HEK293 (cell line): ENCODE data around the gene GAS5.

Experiments used
- CTCF ChIA-PET: fragments of 350-600 bp; formaldehyde crosslinking; extraction: SDS; loops from one replicate; lab custom pipeline; 2021; ENCODE audit warnings: antibody characterized with exemption; lab: Yijun Ruan, JAX
- POLR2A ChIA-PET: fragments of 300-600 bp; formaldehyde crosslinking; extraction: SDS; loops from one replicate; lab custom pipeline; 2020; ENCODE audit warnings: antibody characterized with exemption, inconsistent platforms; lab: Yijun Ruan, JAX
- H3K27ac ChIP-seq: fragments of 200-500 bp; sonication (Bioruptor generic); 2 replicates; pipeline ENCODE4 v1.5.1; 2014; ENCODE audit warnings: low read depth, low read length, control low read depth, inconsistent platforms; ENCODE audit errors: extremely low read depth
- H3K36me3 ChIP-seq, 2 experiments: fragments of 200-500 bp in 1 of 2; sonication (Bioruptor generic) in 1 of 2; 1 replicate in 1 of 2; 2 replicates in 1 of 2; pipeline ENCODE4 v1.5.1; 2014 to 2017; ENCODE audit warnings: inconsistent platforms in 2 of 2, low read length in 2 of 2; ENCODE audit not compliant: control insufficient read depth in 2 of 2, insufficient read depth in 1 of 2
- H3K4me1 ChIP-seq: fragments of 200-500 bp; sonication (Bioruptor generic); 2 replicates; pipeline ENCODE4 v1.5.1; 2014; ENCODE audit warnings: mild to moderate bottlenecking, low read length, inconsistent platforms; ENCODE audit not compliant: control insufficient read depth, insufficient read depth
- H3K4me3 ChIP-seq: 2 replicates; pipeline ENCODE4 v1.5.1; 2011; ENCODE audit warnings: low read depth, mild to moderate bottlenecking, control low read depth, low read length, moderate library complexity
- H3K9me3 ChIP-seq: fragments of 200-500 bp; sonication (Bioruptor generic); 2 replicates; pipeline ENCODE4 v1.5.1; 2014; ENCODE audit warnings: low read depth, low read length, inconsistent platforms; ENCODE audit not compliant: control insufficient read depth, insufficient read depth
- HOXA7 ChIP-seq: sonication (generic); formaldehyde crosslinking; IDR thresholded peaks from 2 replicates; pipeline ENCODE4 v1.8.1; 2022; ENCODE audit warnings: missing genetic modification reagents, borderline replicate concordance
- MEIS1 ChIP-seq: sonication (generic); formaldehyde crosslinking; IDR thresholded peaks from 2 replicates; pipeline ENCODE4 v1.8.1; 2022; ENCODE audit warnings: missing genetic modification reagents, mild to moderate bottlenecking, borderline replicate concordance
- PRDM1 ChIP-seq: fragments of 450-650 bp; formaldehyde crosslinking; IDR thresholded peaks from 2 replicates; pipeline ENCODE4; 2016; ENCODE audit warnings: missing biosample characterization, missing genetic modification characterization
- SCRT1 ChIP-seq: fragments of 450-650 bp; formaldehyde crosslinking; IDR thresholded peaks from 2 replicates; pipeline ENCODE4 v1.5.1; 2016; ENCODE audit warnings: missing biosample characterization, missing genetic modification characterization, borderline replicate concordance
- ZBTB1 ChIP-seq: fragments of 450-650 bp; formaldehyde crosslinking; IDR thresholded peaks from 2 replicates; pipeline ENCODE4 v1.5.1; 2016; ENCODE audit warnings: missing biosample characterization, missing genetic modification characterization
- ZBTB20 ChIP-seq: fragments of 450-650 bp; formaldehyde crosslinking; IDR thresholded peaks from 2 replicates; pipeline ENCODE4 v1.5.1; 2016; ENCODE audit warnings: missing biosample characterization, missing genetic modification characterization
- ZBTB8A ChIP-seq: fragments of 450-650 bp; formaldehyde crosslinking; IDR thresholded peaks from 2 replicates; pipeline ENCODE4 v1.5.1; 2016; ENCODE audit warnings: missing biosample characterization, missing genetic modification characterization
- ZFP37 ChIP-seq: fragments of 450-650 bp; formaldehyde crosslinking; IDR thresholded peaks from 2 replicates; pipeline ENCODE4 v1.5.1; 2016; ENCODE audit warnings: missing biosample characterization, missing genetic modification characterization
- ZNF175 ChIP-seq: fragments of 450-650 bp; formaldehyde crosslinking; IDR thresholded peaks from 2 replicates; pipeline ENCODE4 v1.5.1; 2016; ENCODE audit warnings: missing biosample characterization, missing genetic modification characterization
- ZNF274 ChIP-seq, 2 experiments: fragments of 200-500 bp in 1 of 2; fragments of 450-650 bp in 1 of 2; sonication (Bioruptor generic) in 1 of 2; formaldehyde crosslinking in 1 of 2; IDR thresholded peaks; 2 replicates each; pipeline versions ENCODE4 v1.5.1 to v1.6.1; 2014 to 2016; ENCODE audit warnings: borderline replicate concordance in 1 of 2, inconsistent platforms in 1 of 2, low read length in 1 of 2, missing biosample characterization in 1 of 2, missing genetic modification characterization in 1 of 2
- ZNF433 ChIP-seq: fragments of 450-650 bp; formaldehyde crosslinking; IDR thresholded peaks from 2 replicates; pipeline ENCODE4 v1.5.1; 2016; ENCODE audit warnings: missing biosample characterization, missing genetic modification characterization, low read depth
- ZNF544 ChIP-seq: fragments of 450-650 bp; formaldehyde crosslinking; IDR thresholded peaks from 2 replicates; pipeline ENCODE4 v1.5.0; 2017; ENCODE audit warnings: missing biosample characterization, missing genetic modification characterization
- ZNF561 ChIP-seq: fragments of 450-650 bp; IDR thresholded peaks from 2 replicates; pipeline ENCODE4 v1.5.1; 2018; ENCODE audit warnings: missing biosample characterization, missing genetic modification characterization, borderline replicate concordance
- ZNF585B ChIP-seq: fragments of 450-650 bp; formaldehyde crosslinking; IDR thresholded peaks from 2 replicates; pipeline ENCODE4 v1.5.1; 2016; ENCODE audit warnings: missing biosample characterization, missing genetic modification characterization
- ZNF677 ChIP-seq: fragments of 450-650 bp; IDR thresholded peaks from 2 replicates; pipeline ENCODE4 v1.5.0; 2018; ENCODE audit warnings: missing biosample characterization, mild to moderate bottlenecking, missing genetic modification characterization, moderate library complexity
- TF ChIP-seq, protein P1 (sequence below): fragments of 450-650 bp; formaldehyde crosslinking; conservative IDR thresholded peaks from 2 replicates; pipeline ENCODE4 v1.5.1; 2016; ENCODE audit warnings: low read depth, missing biosample characterization, missing genetic modification characterization
- TF ChIP-seq, protein P2 (sequence below): fragments of 450-650 bp; formaldehyde crosslinking; IDR thresholded peaks from 2 replicates; pipeline ENCODE4 v1.5.1; 2016; ENCODE audit warnings: missing biosample characterization, missing genetic modification characterization, low read depth
- TF ChIP-seq, protein P3 (sequence below): IDR thresholded peaks from 2 replicates; pipeline ENCODE4 v1.6.1; 2011; ENCODE audit warnings: mild to moderate bottlenecking, low read depth, low read length, borderline replicate concordance
- TF ChIP-seq, protein P4 (sequence below): fragments of 450-650 bp; formaldehyde crosslinking; IDR thresholded peaks from 2 replicates; pipeline ENCODE4 v1.5.1; 2017; ENCODE audit warnings: missing biosample characterization, mild to moderate bottlenecking, missing genetic modification characterization, moderate library complexity
- TF ChIP-seq, protein P5 (sequence below): fragments of 450-650 bp; formaldehyde crosslinking; IDR thresholded peaks from 2 replicates; pipeline ENCODE4 v1.5.1; 2016; ENCODE audit warnings: missing biosample characterization, missing genetic modification characterization

Gene GAS5

DNA sequence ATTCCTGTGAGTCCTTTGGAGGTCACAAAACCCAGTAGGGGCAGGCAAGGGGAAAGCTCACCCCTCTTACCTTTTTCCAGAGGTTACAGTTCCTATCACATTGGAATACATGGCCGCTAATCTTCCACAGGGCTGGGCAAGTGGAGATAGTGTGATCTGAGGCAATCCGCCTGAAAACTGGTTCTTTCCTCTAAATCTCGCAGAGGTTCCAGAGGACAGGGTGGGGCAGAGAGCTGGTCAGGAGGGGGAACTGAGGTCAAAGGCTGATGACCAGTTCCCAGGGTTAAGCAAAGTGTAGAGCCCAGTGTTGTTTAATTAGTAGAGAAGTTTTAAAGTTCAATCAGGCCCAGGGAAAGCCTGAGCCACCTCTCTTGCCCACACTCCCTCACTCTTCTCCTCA lies 49.4 kb upstream of the GAS5 start, which contains the start of gene SERPINC1:
TSS of gene SERPINC1 (minus strand) at position 179 of the 400 bp plus-strand sequence. CDS start at position 111, 68 bp downstream.
- TF ChIP-seq, protein P1, sequence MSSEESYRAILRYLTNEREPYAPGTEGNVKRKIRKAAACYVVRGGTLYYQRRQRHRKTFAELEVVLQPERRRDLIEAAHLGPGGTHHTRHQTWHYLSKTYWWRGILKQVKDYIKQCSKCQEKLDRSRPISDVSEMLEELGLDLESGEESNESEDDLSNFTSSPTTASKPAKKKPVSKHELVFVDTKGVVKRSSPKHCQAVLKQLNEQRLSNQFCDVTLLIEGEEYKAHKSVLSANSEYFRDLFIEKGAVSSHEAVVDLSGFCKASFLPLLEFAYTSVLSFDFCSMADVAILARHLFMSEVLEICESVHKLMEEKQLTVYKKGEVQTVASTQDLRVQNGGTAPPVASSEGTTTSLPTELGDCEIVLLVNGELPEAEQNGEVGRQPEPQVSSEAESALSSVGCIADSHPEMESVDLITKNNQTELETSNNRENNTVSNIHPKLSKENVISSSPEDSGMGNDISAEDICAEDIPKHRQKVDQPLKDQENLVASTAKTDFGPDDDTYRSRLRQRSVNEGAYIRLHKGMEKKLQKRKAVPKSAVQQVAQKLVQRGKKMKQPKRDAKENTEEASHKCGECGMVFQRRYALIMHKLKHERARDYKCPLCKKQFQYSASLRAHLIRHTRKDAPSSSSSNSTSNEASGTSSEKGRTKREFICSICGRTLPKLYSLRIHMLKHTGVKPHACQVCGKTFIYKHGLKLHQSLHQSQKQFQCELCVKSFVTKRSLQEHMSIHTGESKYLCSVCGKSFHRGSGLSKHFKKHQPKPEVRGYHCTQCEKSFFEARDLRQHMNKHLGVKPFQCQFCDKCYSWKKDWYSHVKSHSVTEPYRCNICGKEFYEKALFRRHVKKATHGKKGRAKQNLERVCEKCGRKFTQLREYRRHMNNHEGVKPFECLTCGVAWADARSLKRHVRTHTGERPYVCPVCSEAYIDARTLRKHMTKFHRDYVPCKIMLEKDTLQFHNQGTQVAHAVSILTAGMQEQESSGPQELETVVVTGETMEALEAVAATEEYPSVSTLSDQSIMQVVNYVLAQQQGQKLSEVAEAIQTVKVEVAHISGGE = no peak
- TF ChIP-seq, protein P2, sequence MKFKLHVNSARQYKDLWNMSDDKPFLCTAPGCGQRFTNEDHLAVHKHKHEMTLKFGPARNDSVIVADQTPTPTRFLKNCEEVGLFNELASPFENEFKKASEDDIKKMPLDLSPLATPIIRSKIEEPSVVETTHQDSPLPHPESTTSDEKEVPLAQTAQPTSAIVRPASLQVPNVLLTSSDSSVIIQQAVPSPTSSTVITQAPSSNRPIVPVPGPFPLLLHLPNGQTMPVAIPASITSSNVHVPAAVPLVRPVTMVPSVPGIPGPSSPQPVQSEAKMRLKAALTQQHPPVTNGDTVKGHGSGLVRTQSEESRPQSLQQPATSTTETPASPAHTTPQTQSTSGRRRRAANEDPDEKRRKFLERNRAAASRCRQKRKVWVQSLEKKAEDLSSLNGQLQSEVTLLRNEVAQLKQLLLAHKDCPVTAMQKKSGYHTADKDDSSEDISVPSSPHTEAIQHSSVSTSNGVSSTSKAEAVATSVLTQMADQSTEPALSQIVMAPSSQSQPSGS = no peak
- TF ChIP-seq HOXA7 (CRISPR knock-in tag) = no peak
- TF ChIP-seq ZNF561 (tag by site-specific recombination) = no peak
- TF ChIP-seq ZBTB20 (tag by site-specific recombination) = no peak
- no peak for TF ChIP-seq ZNF433 (tag by site-specific recombination)
- no peak for TF ChIP-seq ZNF677 (tag by site-specific recombination)
- TF ChIP-seq ZBTB8A (tag by site-specific recombination) = no peak
- TF ChIP-seq ZNF175 (tag by site-specific recombination) = no peak
- TF ChIP-seq ZNF585B (tag by site-specific recombination) = no peak
- TF ChIP-seq, protein P3, sequence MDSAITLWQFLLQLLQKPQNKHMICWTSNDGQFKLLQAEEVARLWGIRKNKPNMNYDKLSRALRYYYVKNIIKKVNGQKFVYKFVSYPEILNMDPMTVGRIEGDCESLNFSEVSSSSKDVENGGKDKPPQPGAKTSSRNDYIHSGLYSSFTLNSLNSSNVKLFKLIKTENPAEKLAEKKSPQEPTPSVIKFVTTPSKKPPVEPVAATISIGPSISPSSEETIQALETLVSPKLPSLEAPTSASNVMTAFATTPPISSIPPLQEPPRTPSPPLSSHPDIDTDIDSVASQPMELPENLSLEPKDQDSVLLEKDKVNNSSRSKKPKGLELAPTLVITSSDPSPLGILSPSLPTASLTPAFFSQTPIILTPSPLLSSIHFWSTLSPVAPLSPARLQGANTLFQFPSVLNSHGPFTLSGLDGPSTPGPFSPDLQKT = no peak
- TF ChIP-seq, protein P4, sequence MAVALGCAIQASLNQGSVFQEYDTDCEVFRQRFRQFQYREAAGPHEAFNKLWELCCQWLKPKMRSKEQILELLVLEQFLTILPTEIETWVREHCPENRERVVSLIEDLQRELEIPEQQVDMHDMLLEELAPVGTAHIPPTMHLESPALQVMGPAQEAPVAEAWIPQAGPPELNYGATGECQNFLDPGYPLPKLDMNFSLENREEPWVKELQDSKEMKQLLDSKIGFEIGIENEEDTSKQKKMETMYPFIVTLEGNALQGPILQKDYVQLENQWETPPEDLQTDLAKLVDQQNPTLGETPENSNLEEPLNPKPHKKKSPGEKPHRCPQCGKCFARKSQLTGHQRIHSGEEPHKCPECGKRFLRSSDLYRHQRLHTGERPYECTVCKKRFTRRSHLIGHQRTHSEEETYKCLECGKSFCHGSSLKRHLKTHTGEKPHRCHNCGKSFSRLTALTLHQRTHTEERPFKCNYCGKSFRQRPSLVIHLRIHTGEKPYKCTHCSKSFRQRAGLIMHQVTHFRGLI (tag by site-specific recombination) = no peak
- TF ChIP-seq ZBTB1 = no peak
- no peak for TF ChIP-seq PRDM1 (tag by site-specific recombination)
- TF ChIP-seq ZNF274 (IDR thresholded peaks at IDR 0.05; ENCODE audit: low read length) = no peak
- no peak for TF ChIP-seq ZNF274 (tag by site-specific recombination; IDR thresholded peaks at IDR 0.05; ENCODE audit: borderline replicate concordance)
- no peak for TF ChIP-seq SCRT1 (tag by site-specific recombination)
- no peak for TF ChIP-seq ZFP37
- TF ChIP-seq, protein P5, sequence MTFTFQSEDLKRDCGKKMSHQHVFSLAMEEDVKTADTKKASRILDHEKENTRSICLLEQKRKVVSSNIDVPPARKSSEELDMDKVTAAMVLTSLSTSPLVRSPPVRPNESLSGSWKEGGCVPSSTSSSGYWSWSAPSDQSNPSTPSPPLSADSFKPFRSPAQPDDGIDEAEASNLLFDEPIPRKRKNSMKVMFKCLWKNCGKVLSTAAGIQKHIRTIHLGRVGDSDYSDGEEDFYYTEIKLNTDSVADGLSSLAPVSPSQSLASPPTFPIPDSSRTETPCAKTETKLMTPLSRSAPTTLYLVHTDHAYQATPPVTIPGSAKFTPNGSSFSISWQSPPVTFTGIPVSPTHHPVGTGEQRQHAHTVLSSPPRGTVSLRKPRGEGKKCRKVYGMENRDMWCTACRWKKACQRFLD = no peak
- no peak for TF ChIP-seq ZNF544 (tag by site-specific recombination)
- no peak for TF ChIP-seq MEIS1 (CRISPR knock-in tag)
- H3K27ac ChIP-seq = no peak within 1 kb of the TSS
- ChIA-PET CTCF (interaction anchor here (2.3 kb wide), 1 partner anchor 18 kb away, joined by 16 read pairs; no protein-coding TSS in a partner anchor), POLR2A (interaction anchor here (0.5 kb wide), 1 partner anchor 12 kb away, joined by 4 read pairs; no protein-coding TSS in a partner anchor)
- H3K36me3 ChIP-seq = no peaks in the 10 kb centered on the region
- H3K4me1 ChIP-seq = no peaks in the 10 kb centered on the region
- no peaks in the 10 kb centered on the region for H3K9me3 ChIP-seq
- H3K4me3 ChIP-seq = no peak within 1 kb of the TSS
